ENCODE results near the gene LDAH.

DNA sequence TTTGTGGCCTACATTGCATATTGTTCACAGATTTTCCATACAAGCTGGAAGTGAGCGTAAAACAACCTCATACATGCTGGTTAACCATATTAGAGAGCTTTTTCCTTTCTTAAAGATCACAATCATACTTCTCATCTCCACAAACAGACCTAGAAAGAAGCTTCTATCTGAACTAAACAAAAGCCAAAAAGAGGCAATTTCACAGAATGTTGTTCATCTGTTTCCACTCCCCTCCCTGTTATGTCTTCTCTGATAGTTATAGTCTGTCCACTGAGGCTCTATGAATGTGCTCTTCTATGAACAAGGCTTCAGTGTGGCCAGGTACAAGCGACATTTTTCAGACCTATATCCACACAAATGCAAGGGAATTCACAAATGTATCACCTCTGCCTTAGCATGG is 63.4 kb downstream of the LDAH start:
- no peak for TF ChIP-seq EZH2phosphoT487 (IDR thresholded peaks at IDR 0.05; ENCODE audit: insufficient read depth, low read depth)
- TF ChIP-seq EZH2 (IDR thresholded peaks at IDR 0.05; ENCODE audit: insufficient read depth, poor library complexity, severe bottlenecking) = no peak

Data from GM23248 (cell line).